ENCODE measurements around the gene CELF2. TPM values are rescaled to one million over a fixed set of nuclear protein-coding genes. Genes with fewer than 3 reads are reported as not detected.
A peak's percentile ranks its signal among the peaks of the same experiment; 100 is the strongest.

The CELF2 gene
- total RNA-seq, 1 donor from 2014 or later, result 27.5 TPM

DNA sequence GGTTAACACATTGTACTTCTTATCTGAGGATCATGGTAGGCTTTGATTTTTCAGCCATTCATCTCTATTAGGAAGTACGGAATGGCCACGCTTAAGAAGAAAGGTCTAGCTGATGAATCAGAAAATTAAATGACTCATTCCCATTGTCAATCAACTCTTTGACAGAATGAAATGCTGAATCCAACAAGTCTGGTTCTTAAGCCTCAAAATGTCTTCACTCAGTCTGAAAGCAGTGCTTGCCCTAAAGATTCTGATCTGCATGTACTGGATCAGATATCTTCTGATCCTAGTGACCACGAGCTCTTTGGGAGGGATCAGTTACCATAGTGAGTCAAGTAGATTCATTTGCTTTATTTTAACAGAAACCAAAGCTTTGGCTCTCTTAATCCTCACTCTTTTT is 5.7 kb upstream of the CELF2 start:
- Mint-ChIP-seq H3K36me3 (ENCODE audit: low read depth, unreplicated experiment) (no peaks in the 10 kb centered on the region), H3K4me1 (ENCODE audit: unreplicated experiment) (peaks cover 13% of the 10 kb centered on the region), H3K4me3 (ENCODE audit: unreplicated experiment) (no peak overlapping the region), H3K27ac (ENCODE audit: unreplicated experiment) (no peak overlapping the region), H3K9me3 (ENCODE audit: unreplicated experiment) (no peaks in the 10 kb centered on the region), H3K27me3 (ENCODE audit: unreplicated experiment) (peaks cover 3% of the 10 kb centered on the region)
- TF ChIP-seq, protein P1, sequence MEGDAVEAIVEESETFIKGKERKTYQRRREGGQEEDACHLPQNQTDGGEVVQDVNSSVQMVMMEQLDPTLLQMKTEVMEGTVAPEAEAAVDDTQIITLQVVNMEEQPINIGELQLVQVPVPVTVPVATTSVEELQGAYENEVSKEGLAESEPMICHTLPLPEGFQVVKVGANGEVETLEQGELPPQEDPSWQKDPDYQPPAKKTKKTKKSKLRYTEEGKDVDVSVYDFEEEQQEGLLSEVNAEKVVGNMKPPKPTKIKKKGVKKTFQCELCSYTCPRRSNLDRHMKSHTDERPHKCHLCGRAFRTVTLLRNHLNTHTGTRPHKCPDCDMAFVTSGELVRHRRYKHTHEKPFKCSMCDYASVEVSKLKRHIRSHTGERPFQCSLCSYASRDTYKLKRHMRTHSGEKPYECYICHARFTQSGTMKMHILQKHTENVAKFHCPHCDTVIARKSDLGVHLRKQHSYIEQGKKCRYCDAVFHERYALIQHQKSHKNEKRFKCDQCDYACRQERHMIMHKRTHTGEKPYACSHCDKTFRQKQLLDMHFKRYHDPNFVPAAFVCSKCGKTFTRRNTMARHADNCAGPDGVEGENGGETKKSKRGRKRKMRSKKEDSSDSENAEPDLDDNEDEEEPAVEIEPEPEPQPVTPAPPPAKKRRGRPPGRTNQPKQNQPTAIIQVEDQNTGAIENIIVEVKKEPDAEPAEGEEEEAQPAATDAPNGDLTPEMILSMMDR (IDR thresholded peaks at IDR 0.05; ENCODE audit: unreplicated experiment), result no peak
- DNase-seq (ENCODE audit: low spot score), result no peak

DNA sequence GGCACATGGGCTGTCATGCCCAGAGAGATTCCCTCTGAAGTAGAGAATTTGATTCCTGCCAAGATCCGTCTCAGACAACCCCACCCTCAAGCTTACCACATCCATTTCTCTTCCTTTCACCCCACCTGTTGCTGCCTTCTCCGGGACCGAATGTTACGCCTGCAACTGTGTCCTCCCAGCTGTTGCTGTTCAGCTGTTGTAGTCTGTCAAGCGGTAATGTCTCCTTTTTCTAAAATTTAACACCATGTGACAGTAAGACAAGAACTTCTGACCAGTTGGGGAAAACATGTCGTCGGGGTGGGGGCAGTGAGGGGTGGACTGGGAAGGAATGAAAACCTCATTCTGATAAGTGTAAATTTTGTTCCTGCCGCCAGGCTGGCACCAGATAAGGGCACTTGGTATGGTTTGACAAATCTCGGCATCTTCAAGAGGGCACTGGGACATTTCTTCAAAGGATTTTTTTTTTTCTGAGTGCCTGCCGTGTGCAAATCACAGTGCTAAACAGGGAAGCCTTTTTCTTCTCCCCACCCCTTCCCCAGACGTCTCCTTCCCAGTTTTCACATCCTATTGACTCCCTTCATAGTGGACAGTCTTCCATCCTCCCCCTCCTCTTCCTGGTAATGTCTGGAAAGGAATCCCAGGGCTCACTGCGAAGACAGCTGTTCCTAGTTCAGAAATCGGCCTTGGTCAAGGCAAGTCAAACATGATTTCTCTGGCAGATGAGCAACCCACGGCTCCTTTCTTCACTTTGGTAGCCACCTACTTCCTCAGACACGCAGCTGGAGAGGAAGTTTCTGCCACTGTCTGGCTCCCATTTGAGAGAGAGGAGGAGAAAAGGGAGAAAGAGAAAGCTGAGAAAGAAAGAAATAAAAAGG is 5.0 kb upstream of the CELF2 start:
- TF ChIP-seq, protein P1 (IDR thresholded peaks at IDR 0.05; ENCODE audit: unreplicated experiment), result no peak
- Mint-ChIP-seq H3K4me1 (ENCODE audit: unreplicated experiment) (peaks cover 13% of the 10 kb centered on the region), H3K27ac (ENCODE audit: unreplicated experiment) (no peak overlapping the region), H3K4me3 (ENCODE audit: unreplicated experiment) (no peak overlapping the region), H3K27me3 (ENCODE audit: unreplicated experiment) (peaks cover 3% of the 10 kb centered on the region), H3K9me3 (ENCODE audit: unreplicated experiment) (no peaks in the 10 kb centered on the region), H3K36me3 (ENCODE audit: low read depth, unreplicated experiment) (no peaks in the 10 kb centered on the region)
- no peak for DNase-seq (ENCODE audit: low spot score)

DNA sequence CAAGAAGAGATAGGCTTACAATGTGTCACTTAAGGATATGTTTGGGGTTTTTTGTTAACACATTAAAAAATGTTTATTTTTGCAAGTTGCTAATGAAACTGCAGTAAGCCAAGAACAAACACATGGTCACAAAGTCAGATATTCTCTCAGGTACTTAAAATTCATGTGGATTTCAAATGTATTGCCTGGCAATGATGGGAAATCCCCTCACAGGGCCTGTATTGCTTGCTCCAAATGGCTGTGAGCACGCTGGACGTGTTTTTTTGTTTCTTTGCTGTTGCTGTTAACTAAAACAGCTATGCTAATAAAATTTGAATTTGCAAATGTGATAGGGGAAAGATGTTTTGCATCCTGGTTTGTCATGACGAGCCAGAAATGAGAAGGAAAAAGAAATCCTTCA is 3.8 kb upstream of the CELF2 start:
- Mint-ChIP-seq H3K4me1 (ENCODE audit: unreplicated experiment) (peaks cover 13% of the 10 kb centered on the region), H3K9me3 (ENCODE audit: unreplicated experiment) (no peaks in the 10 kb centered on the region), H3K4me3 (ENCODE audit: unreplicated experiment) (no peak overlapping the region), H3K27me3 (ENCODE audit: unreplicated experiment) (peaks cover 3% of the 10 kb centered on the region), H3K27ac (ENCODE audit: unreplicated experiment) (no peak overlapping the region), H3K36me3 (ENCODE audit: low read depth, unreplicated experiment) (no peaks in the 10 kb centered on the region)
- TF ChIP-seq, protein P1 (IDR thresholded peaks at IDR 0.05; ENCODE audit: unreplicated experiment), result no peak
- DNase-seq (ENCODE audit: low spot score), result no peak

DNA sequence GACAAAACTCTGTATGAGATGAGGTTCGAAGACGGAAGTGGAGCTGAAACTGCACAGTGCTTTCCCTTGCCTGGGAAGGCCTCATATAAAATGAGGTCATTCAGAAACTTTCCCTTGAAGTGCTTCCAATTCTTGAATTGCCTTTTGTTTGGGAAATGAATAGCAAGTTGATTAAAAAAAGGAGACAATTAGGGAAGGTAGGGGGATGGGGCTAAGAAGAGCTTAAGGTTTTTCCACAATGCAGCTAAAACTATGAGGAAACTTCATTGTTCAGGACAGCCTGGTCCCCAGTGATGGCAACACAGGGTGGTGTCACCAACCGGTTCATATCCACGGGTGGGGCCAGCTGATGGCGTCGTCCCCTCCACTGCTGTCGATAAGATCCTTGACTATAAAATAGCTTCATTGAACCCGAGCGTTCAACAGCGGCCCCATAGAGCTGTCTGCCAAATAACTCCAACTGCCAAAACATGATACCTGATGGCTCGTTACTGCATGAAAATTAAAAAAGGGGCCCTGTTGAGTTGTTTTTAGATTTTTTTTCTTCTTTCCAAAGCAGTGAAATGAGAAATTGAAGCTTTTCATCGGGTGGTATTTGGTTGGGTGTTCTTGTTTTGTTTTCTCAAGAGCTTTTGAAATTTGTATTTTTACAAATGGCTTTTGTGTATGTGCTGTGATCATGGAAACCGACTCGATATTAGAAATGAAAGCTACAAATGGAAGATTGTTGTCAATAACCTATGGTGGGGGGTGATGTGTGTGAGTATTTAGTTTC is 2.8 kb upstream of the CELF2 start:
- Mint-ChIP-seq H3K9me3 (ENCODE audit: unreplicated experiment) (no peaks in the 10 kb centered on the region), H3K4me1 (ENCODE audit: unreplicated experiment) (peaks cover 18% of the 10 kb centered on the region), H3K27me3 (ENCODE audit: unreplicated experiment) (peaks cover 3% of the 10 kb centered on the region), H3K36me3 (ENCODE audit: low read depth, unreplicated experiment) (no peaks in the 10 kb centered on the region), H3K4me3 (ENCODE audit: unreplicated experiment) (no peak overlapping the region), H3K27ac (ENCODE audit: unreplicated experiment) (peak overlapping the region; percentile 33)
- TF ChIP-seq, protein P1 (IDR thresholded peaks at IDR 0.05; ENCODE audit: unreplicated experiment), result no peak
- DNase-seq (ENCODE audit: low spot score), result no peak
